GM21737 (cell line): ENCODE results near the gene DDIAS.
A peak's percentile ranks its signal among the peaks of the same experiment; 100 is the strongest.
"Not testable (repeated sequence)": the region's sequence is repeated elsewhere in the genome, so short reads cannot be mapped to it uniquely, and the experiment has no call there.

ENCODE experiments used
- ATAC-seq: cut with Tn5 transposase; IDR thresholded peaks from one replicate; pipeline ENCODE4 v1.9.1; 2021; ENCODE audit warnings: mild to moderate bottlenecking, moderate library complexity; ENCODE audit not compliant: unreplicated experiment

Gene DDIAS

GRCh38 chr11:82890002-82890341 lies 11.6 kb upstream of the DDIAS start:
- no peak for ATAC-seq

GRCh38 chr11:82890936-82891335 lies 10.6 kb upstream of the DDIAS start:
- ATAC-seq, result no peak

DNA sequence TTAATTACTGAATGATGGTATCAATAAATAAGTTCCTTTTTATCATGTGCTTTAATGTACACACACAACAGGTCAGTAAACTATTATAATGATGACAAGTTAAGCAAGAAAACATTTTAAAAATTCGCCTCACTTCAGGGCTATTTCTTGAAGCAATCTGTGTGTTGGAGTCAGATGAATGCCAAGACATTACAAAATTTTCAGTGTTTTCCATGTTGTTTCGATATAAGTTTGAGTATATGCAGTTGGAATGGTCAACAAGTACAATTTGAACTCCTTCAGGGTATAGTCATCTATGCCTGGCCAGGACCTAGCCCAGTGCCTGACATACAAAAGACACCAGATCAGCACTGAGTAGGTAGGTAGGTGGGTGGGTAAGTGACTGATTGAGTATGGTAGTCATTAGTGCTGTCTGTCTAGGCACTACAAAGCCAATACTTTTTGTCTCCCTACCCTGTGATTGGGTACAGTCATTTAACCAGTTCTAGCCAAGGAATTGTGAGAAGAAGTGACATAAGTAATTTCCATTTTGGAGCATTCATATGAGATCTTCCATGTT lies 8.8 kb upstream of the DDIAS start:
- ATAC-seq, result no peak

DNA sequence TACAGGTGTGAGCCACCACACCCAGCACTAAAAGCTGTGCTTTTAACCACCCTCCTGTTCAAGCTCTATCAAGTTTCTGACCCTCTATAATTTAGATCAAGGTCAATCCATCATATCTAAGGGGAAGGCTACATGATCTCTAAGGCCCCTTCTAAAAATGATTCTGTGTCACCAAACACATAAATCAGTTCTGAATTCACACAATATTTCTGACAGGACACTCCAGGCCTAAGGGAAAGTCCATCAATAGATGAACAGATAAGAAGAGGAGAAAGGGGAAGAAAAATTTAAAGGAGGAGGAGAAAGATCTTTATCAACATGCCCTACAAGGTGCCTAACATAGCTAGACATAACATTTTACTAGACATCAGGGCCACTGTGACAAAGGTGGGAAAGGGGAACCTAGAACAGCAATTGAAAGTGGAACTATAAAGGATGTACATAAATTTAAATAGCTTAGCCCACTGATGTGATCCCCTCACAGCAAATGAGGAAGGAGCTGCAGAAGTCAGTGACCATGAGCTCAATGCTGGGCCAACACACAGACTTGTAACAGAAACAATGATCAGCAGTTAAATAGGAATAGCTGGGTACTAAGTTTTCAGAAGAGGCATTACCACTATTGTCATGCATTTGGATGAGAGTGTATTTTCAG lies 6.0 kb upstream of the DDIAS start:
- ATAC-seq, result peak; percentile 30

DNA sequence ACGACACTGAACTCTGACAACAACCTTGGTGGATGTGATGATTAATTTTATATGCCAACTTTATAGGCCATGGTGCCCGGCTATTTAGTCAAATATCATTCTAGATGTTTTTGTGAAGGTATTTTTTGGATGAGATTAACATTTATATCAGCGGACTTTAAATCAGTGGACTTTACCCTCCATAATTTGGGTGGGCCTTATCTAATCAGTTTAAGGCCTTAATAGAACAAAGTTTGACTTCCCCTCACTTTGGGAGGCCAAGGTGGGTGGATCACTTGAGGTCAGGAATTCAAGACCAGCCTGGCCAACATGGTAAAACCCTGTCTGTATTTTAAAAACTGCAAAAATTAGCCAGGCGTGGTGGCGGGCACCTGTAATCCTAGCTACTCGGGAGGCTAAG lies 5.4 kb upstream of the DDIAS start:
- no peak for ATAC-seq

- no peak for ATAC-seq
Observed at GRCh38 chr11:82898241-82898640, 3.3 kb upstream of the DDIAS start.

- ATAC-seq, result no peak
Observed at GRCh38 chr11:82899186-82899820, 2.2 kb upstream of the DDIAS start.

- no peak for ATAC-seq
Observed at GRCh38 chr11:82899957-82900276, 1.6 kb upstream of the DDIAS start.

GRCh38 chr11:82900277-82901164 lies 1.0 kb upstream of the DDIAS start, which contains the start of gene PRCP:
PRCP (minus strand) TSS chr11:82900430; CDS start chr11:82900402, 28 bp downstream.
- peak; percentile 78 for ATAC-seq

- no peak for ATAC-seq
Observed at GRCh38 chr11:82901922-82902485, 468 bp downstream of the DDIAS start.

GRCh38 chr11:82902880-82903279 lies 1.3 kb downstream of the DDIAS start:
- no peak for ATAC-seq

- no peak for ATAC-seq
Observed at GRCh38 chr11:82903843-82904586, 2.5 kb downstream of the DDIAS start.

DNA sequence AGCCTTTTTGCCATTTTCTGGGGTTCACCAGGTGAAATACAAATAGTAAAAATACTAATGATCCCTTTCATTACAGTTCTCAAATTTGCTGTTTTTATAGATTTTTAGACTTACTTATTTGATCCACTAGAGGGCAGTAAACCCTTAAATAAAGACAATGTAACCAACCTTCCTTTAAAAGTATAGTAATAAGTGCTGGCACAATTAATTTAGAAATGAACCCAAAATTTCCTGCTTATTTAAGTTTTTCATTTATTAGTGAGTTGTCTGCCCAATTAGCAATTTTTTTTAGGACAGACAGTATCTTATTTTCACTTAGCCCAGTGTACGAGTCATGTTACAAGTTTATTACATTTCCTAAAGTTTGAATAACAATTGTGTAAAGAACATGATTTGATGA lies 4.7 kb downstream of the DDIAS start:
- no peak for ATAC-seq

GRCh38 chr11:82906931-82907330 lies 5.4 kb downstream of the DDIAS start:
- ATAC-seq, result no peak

DNA sequence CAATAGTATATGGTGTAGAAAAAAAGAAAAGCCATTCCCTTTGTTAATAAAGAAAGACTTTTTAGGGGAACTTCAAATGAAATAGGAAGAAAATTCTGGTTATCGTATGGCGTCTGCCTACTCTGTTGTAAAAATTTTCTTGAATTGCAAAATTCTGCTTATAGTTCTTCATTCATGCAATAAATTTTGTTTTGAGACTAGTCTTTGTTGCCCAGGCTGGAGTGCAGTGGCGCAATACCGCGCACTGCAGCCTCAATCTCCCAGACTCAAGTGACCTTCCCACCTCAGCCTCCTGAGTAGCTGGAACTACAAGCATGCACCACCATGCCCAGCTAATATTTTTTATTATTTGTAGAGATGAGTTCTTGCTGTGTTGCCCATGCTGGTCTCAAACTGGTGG lies 5.8 kb downstream of the DDIAS start:
- no peak for ATAC-seq

- ATAC-seq, result no peak
Observed at GRCh38 chr11:82908311-82908710, 6.8 kb downstream of the DDIAS start.

DNA sequence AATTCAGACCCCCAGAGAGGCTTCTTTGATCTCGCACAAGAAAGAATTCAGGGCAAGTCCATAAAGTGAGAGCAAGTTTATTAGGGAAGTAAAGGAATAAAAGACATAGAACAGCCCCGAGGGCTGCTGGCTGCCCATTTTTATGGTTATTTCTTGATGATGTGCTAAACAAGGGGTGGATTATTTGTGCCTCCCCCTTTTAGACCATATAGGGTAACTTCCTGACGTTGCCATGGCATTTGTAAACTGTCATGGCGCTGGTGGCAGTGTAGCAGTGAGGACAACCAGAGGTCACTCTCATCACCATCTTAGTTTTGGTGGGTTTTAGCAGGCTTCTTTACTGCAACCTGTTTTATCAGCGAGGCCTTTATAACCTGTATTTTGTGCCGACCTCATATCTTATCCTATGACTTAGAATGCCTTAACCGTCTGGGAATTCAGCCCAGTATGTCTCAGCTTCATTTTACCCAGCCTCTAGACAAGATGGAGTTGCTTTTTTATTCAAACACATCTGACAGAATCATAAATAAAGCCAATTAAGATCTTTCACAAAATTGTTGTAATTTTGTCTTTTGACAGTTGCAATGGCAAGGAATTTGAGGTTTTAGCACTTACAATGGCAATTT lies 7.6 kb downstream of the DDIAS start:
- ATAC-seq, result no peak

GRCh38 chr11:82919786-82920185 lies 18.2 kb downstream of the DDIAS start:
- not testable (repeated sequence) for ATAC-seq

- ATAC-seq, result not testable (repeated sequence)
Observed at GRCh38 chr11:82920227-82920626, 18.7 kb downstream of the DDIAS start.
